ENCODE results near the gene TKTL1.
A peak's percentile ranks its signal among the peaks of the same experiment; 100 is the strongest.

TKTL1 gene

GRCh38 chrX:154308108-154308946, 12.7 kb downstream of the TKTL1 start:
- FAIRE-seq, result peak; percentile 97

GRCh38 chrX:154309041-154309775, 13.6 kb downstream of the TKTL1 start:
- no peak for FAIRE-seq
- no peak for DNase-seq (ENCODE audit: insufficient read length, low spot score)

More at GRCh38 chrX:154308108-154308946, 12.7 kb downstream of the TKTL1 start:
- DNase-seq (ENCODE audit: insufficient read length, low spot score), result peak; percentile 26

GRCh38 chrX:154310616-154311536, 15.3 kb downstream of the TKTL1 start:
- DNase-seq (ENCODE audit: insufficient read length, low spot score) (no peak), FAIRE-seq (no peak)

GRCh38 chrX:154312116-154312515, 16.5 kb downstream of the TKTL1 start:
- FAIRE-seq (no peak), DNase-seq (ENCODE audit: insufficient read length, low spot score) (no peak)

GRCh38 chrX:154313147-154313546, 17.6 kb downstream of the TKTL1 start:
- DNase-seq (ENCODE audit: insufficient read length, low spot score), result no peak
- FAIRE-seq, result peak; percentile 11

GRCh38 chrX:154315416-154315815, 19.8 kb downstream of the TKTL1 start:
- DNase-seq (ENCODE audit: insufficient read length, low spot score), result no peak
- no peak for FAIRE-seq

GRCh38 chrX:154317391-154317995, 21.9 kb downstream of the TKTL1 start:
- no peak for FAIRE-seq
- no peak for DNase-seq (ENCODE audit: insufficient read length, low spot score)

- DNase-seq (ENCODE audit: insufficient read length, low spot score) (no peak), FAIRE-seq (no peak)
Measured at GRCh38 chrX:154320406-154320805, 24.8 kb downstream of the TKTL1 start.

GRCh38 chrX:154321152-154321551, 25.6 kb downstream of the TKTL1 start:
- FAIRE-seq (no peak), DNase-seq (ENCODE audit: insufficient read length, low spot score) (no peak)

GRCh38 chrX:154321594-154321993, 26.0 kb downstream of the TKTL1 start:
- no peak for FAIRE-seq
- DNase-seq (ENCODE audit: insufficient read length, low spot score), result no peak

- no peak for DNase-seq (ENCODE audit: insufficient read length, low spot score)
- no peak for FAIRE-seq
Measured at GRCh38 chrX:154322890-154323289, 27.3 kb downstream of the TKTL1 start.

- FAIRE-seq (no peak), DNase-seq (ENCODE audit: insufficient read length, low spot score) (no peak)
Measured at GRCh38 chrX:154323537-154323936, 27.9 kb downstream of the TKTL1 start.

- DNase-seq (ENCODE audit: insufficient read length, low spot score) (no peak), FAIRE-seq (no peak)
Measured at GRCh38 chrX:154325541-154325940, 29.9 kb downstream of the TKTL1 start.

GRCh38 chrX:154327038-154327820, 31.6 kb downstream of the TKTL1 start:
- FAIRE-seq (no peak), DNase-seq (ENCODE audit: insufficient read length, low spot score) (no peak)

- FAIRE-seq (no peak), DNase-seq (ENCODE audit: insufficient read length, low spot score) (no peak)
Measured at GRCh38 chrX:154328646-154329045, 33.1 kb downstream of the TKTL1 start.

- no peak for DNase-seq (ENCODE audit: insufficient read length, low spot score)
- no peak for FAIRE-seq
Measured at GRCh38 chrX:154329294-154329693, 33.7 kb downstream of the TKTL1 start.

- no peak for DNase-seq (ENCODE audit: insufficient read length, low spot score)
- FAIRE-seq, result no peak
Measured at GRCh38 chrX:154332561-154332960, 37.0 kb downstream of the TKTL1 start.

GRCh38 chrX:154333116-154333515, 37.5 kb downstream of the TKTL1 start:
- FAIRE-seq (no peak), DNase-seq (ENCODE audit: insufficient read length, low spot score) (no peak)

GRCh38 chrX:154333837-154334271, 38.3 kb downstream of the TKTL1 start:
- DNase-seq (ENCODE audit: insufficient read length, low spot score) (peak; percentile 28), FAIRE-seq (peak; percentile 97)

GRCh38 chrX:154334496-154334895, 38.9 kb downstream of the TKTL1 start:
- no peak for FAIRE-seq

More at GRCh38 chrX:154334496-154334895, 38.9 kb downstream of the TKTL1 start:
- no peak for DNase-seq (ENCODE audit: insufficient read length, low spot score)
